Skin of body (tissue), 2 donors: Measurements from ENCODE around the gene ADAMTS14. TPM values are rescaled to one million over a fixed set of nuclear protein-coding genes. Genes with fewer than 3 reads are reported as not detected.

Source experiments
- DNase-seq: peaks from one replicate; lab custom pipeline; 2025; lab: John Stamatoyannopoulos, UW
- total RNA-seq: library from RNA; depleted of rRNA; stranded (reverse); fragments of >200 nt; gene quantifications from one replicate; pipeline ENCODE4 v1.2.3, GENCODE V29; 2014

Gene ADAMTS14
- total RNA-seq, 1 donor from 2014 or later: 5.2 TPM

- peak; percentile 89 for DNase-seq
These were observed 21.5 kb downstream of the ADAMTS14 start for GRCh38 chr10:70693619-70694335.

GRCh38 chr10:70694418-70695141, 22.3 kb downstream of the ADAMTS14 start:
- DNase-seq: peak; percentile 94

- DNase-seq: no peak
These were observed 23.1 kb downstream of the ADAMTS14 start for GRCh38 chr10:70695241-70696030.

- no peak for DNase-seq
These were observed 25.9 kb downstream of the ADAMTS14 start for GRCh38 chr10:70698211-70698610.

- no peak for DNase-seq
These were observed 26.9 kb downstream of the ADAMTS14 start for GRCh38 chr10:70699063-70699658.

- DNase-seq: no peak
These were observed 27.4 kb downstream of the ADAMTS14 start for GRCh38 chr10:70699659-70700174.

- no peak for DNase-seq
These were observed 30.0 kb downstream of the ADAMTS14 start for GRCh38 chr10:70702190-70702763.

GRCh38 chr10:70704211-70704610, 31.9 kb downstream of the ADAMTS14 start:
- no peak for DNase-seq

GRCh38 chr10:70705121-70705861, 33.0 kb downstream of the ADAMTS14 start:
- no peak for DNase-seq

- DNase-seq: no peak
These were observed 38.9 kb downstream of the ADAMTS14 start for GRCh38 chr10:70711177-70711576.

GRCh38 chr10:70711911-70712310, 39.6 kb downstream of the ADAMTS14 start:
- DNase-seq: no peak

GRCh38 chr10:70714245-70714644, 41.9 kb downstream of the ADAMTS14 start:
- no peak for DNase-seq

GRCh38 chr10:70714951-70715350, 42.6 kb downstream of the ADAMTS14 start:
- DNase-seq: no peak

- no peak for DNase-seq
These were observed 43.8 kb downstream of the ADAMTS14 start for GRCh38 chr10:70715853-70716795.

- no peak for DNase-seq
These were observed 50.6 kb downstream of the ADAMTS14 start for GRCh38 chr10:70722820-70723424.

- no peak for DNase-seq
These were observed 51.5 kb downstream of the ADAMTS14 start for GRCh38 chr10:70723771-70724170.

- no peak for DNase-seq
These were observed 54.7 kb downstream of the ADAMTS14 start for GRCh38 chr10:70726909-70727495.

- no peak for DNase-seq
These were observed 56.0 kb downstream of the ADAMTS14 start for GRCh38 chr10:70728328-70728727.
